GM12878 (cell line): ENCODE results near the gene TIMM22. TPM values are rescaled to one million over a fixed set of nuclear protein-coding genes. Genes with fewer than 3 reads are reported as not detected.

Source experiments
- ATF2 ChIP-seq: IDR thresholded peaks from 2 replicates; pipeline ENCODE4 v1.6.1; 2012; ENCODE audit warnings: low read length, inconsistent platforms
- BRCA1 ChIP-seq: IDR thresholded peaks from 2 replicates; pipeline ENCODE4 v1.6.1; 2011; ENCODE audit warnings: low read depth, low read length, improper control_type of control experiment
- CEBPZ ChIP-seq: fragments of 150-350 bp; IDR thresholded peaks from 2 replicates; pipeline ENCODE4 v1.6.1; 2016; ENCODE audit warnings: low read depth, low read length
- E2F8 ChIP-seq: fragments of 450-650 bp; IDR thresholded peaks from 2 replicates; pipeline ENCODE4 v1.6.1; 2018; ENCODE audit warnings: mild to moderate bottlenecking, low read depth, moderate library complexity; ENCODE audit not compliant: partially characterized antibody
- IRF5 ChIP-seq: fragments of 450-650 bp; IDR thresholded peaks from 2 replicates; pipeline ENCODE4 v1.6.1; 2017; ENCODE audit warnings: borderline replicate concordance
- MTA3 ChIP-seq: IDR thresholded peaks from 2 replicates; pipeline ENCODE4 v1.6.1; 2012; ENCODE audit warnings: low read length, inconsistent platforms, borderline replicate concordance
- NR2C1 ChIP-seq: fragments of 450-650 bp; IDR thresholded peaks from 2 replicates; pipeline ENCODE4 v1.6.1; 2017; ENCODE audit warnings: antibody characterized with exemption, mild to moderate bottlenecking, moderate library complexity
- PAX5 ChIP-seq: IDR thresholded peaks from 2 replicates; pipeline ENCODE4 v1.6.1; 2011; ENCODE audit warnings: low read depth, low read length, borderline replicate concordance
- PKNOX1 ChIP-seq: fragments of 450-650 bp; IDR thresholded peaks from 2 replicates; pipeline ENCODE4 v1.6.1; 2016; ENCODE audit warnings: mild to moderate bottlenecking
- RB1 ChIP-seq: fragments of 450-650 bp; formaldehyde crosslinking; IDR thresholded peaks from 2 replicates; pipeline ENCODE4 v1.6.1; 2017; ENCODE audit warnings: mild to moderate bottlenecking, borderline replicate concordance
- TCF12 ChIP-seq: IDR thresholded peaks from 2 replicates; pipeline ENCODE4 v1.6.1; 2011; ENCODE audit warnings: low read depth, mild to moderate bottlenecking, low read length
- USF2 ChIP-seq: IDR thresholded peaks from 2 replicates; pipeline ENCODE4 v1.6.1; 2011; ENCODE audit warnings: low read depth, low read length, improper control_type of control experiment, borderline replicate concordance
- polyA plus RNA-seq, 11 experiments: library from polyadenylated mRNA; depleted of rRNA in 4 of 11; unstranded in 6 of 11; stranded (reverse) in 5 of 11; fragments of >200 nt; fragmentation: Nextera tagmentation in 4 of 11; fragmentation: Illumina TruSeq in 1 of 11; extraction: Ambion mirVana in 4 of 11; extraction: Trizol in 1 of 11; gene quantifications; 1 replicate in 1 of 11; 2 replicates in 10 of 11; pipeline versions ENCODE4 v1.2.1 to v1.2.3, GENCODE V29; 2011 to 2016; ENCODE audit warnings: inconsistent platforms in 2 of 11, missing spikeins in 2 of 11, low read depth in 1 of 11
- total RNA-seq, 4 experiments: library from RNA; depleted of rRNA in 3 of 4; stranded (reverse); fragments of >200 nt in 3 of 4; fragmentation: Illumina TruSeq in 1 of 4; extraction: Trizol in 1 of 4; gene quantifications; 2 replicates each; pipeline versions ENCODE4 v1.2.1 to v1.2.3, GENCODE V29; 2013 to 2021

TIMM22 gene
- total and polyA plus RNA-seq, 10 of the 15 experiments (the other 5 are each of a cell fraction or from before 2014, with no cell fraction given) = 4.4 to 25.0 (median 10.6) TPM

- no peak for TF ChIP-seq CEBPZ
- TF ChIP-seq TCF12 = no peak
- no peak for TF ChIP-seq USF2
- TF ChIP-seq E2F8 = no peak
- no peak for TF ChIP-seq NR2C1
- TF ChIP-seq PKNOX1 = no peak
- TF ChIP-seq ATF2 = no peak
- no peak for TF ChIP-seq BRCA1
- TF ChIP-seq MTA3 = no peak
- no peak for TF ChIP-seq IRF5
- no peak for TF ChIP-seq PAX5
- TF ChIP-seq RB1 = no peak
Observed at GRCh38 chr17:1012823-1013728, 16.1 kb downstream of the TIMM22 start (continued).
